T-helper 1 cell treated with Interleukin-12 subunit alpha and Interleukin-12 subunit beta and Interleukin-4 antibody, amounts not matched to agents 30 ng/mL and 1 ng/mL, for 36 hours (primary cell): ENCODE data around the gene LIPC. TPM values are rescaled to one million over a fixed set of nuclear protein-coding genes. Genes with fewer than 3 reads are reported as not detected.

Experiments
- intact Hi-C: fragments of 100-400 bp; cut with micrococcal nuclease; formaldehyde crosslinking; loops from one replicate; pipeline ENCODE4 v1.15.1; 2024
- total RNA-seq: library from RNA; stranded (reverse); gene quantifications from 2 replicates; pipeline ENCODE4 v1.2.3, GENCODE V29; 2022

LIPC gene
- total RNA-seq, 1 donor from 2014 or later: 4.4 TPM

DNA sequence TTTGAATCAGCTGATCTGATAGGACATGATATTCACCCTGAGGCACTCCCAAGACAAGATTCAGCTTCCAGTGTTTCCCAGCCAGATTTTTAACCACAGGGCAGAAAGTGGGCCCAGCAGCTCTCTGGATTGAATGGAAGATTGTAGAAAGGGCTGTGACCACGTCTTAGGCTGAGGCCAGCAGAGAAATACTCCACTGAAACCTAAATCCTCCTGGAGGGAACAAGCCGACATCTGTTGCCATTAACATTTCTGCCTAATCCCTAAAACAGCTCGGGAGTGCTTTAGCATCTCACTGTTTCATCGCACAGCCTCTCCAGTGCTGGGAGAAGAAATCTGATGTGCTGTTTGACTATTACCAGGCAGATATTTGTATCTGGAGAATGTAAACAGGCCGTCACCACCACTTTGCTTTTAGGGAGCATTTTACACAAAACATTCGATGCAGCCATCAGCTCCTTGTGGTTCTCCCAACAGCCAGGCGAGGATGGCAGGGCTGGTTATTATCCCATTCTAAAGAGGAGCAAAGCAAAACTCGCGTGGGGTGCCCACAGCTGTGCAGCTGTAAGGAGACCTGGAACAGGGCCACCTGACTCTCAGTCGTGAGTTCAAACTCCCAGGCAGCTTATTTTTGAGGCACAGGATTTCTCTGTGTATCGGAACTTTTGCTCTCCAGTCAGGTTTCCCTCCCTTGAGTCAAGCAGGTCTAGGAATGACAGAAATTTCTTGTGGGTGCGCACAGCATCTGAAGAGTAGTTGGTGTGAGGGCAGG, 117.4 kb downstream of the LIPC start:
- intact Hi-C loops: loop anchor here (5.0 kb wide), 2 partner anchors 77 to 92 kb away; no protein-coding TSS in a partner anchor

DNA sequence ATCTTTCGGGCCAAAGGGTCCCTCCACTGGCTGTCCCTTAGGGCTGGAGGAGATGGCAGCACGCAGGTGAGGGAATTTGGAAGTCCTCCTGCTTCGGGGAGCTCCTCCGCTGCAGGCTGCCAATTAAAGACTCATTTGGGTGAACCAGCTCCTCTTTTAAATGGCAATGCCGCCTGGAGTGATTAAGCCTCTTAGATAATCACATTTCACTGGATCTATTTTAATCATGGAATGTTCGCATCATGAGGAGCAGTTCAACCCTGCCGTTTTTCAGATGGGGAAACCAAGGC, 117.9 kb downstream of the LIPC start:
- intact Hi-C loops: loop anchor here (5.0 kb wide), 2 partner anchors 77 to 92 kb away; no protein-coding TSS in a partner anchor

DNA sequence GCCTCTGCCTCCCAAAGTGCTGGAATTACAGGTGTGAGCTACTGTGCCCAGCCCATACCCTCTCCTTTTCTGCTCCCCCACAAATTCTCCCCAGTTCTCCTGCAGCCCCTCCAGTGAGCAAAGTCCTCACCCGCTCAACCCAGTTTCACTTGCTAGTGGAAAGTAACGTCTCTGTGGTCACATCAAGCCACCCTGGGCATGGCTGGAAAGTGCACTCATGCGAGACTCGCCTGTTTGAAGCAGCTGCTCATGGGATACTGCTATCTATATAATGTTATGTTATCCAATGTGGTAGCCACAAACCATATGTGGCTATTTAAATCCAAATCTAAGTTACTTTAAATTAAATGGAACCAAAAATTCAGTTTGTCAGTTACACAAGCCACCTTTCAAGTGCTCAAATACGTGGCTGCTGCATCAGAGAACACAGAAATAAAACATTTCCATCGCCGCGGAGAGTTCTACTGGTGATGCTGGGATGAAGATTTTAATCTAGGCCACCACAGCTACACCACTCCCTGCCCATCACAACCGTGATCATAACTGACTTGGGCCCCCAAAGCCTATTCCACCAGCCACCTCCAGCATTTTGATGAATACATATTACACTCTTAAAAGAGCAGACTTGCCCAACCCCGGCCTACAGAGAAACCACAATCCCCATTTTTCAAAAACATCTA, 119.4 kb downstream of the LIPC start:
- intact Hi-C loops: no loop called here

DNA sequence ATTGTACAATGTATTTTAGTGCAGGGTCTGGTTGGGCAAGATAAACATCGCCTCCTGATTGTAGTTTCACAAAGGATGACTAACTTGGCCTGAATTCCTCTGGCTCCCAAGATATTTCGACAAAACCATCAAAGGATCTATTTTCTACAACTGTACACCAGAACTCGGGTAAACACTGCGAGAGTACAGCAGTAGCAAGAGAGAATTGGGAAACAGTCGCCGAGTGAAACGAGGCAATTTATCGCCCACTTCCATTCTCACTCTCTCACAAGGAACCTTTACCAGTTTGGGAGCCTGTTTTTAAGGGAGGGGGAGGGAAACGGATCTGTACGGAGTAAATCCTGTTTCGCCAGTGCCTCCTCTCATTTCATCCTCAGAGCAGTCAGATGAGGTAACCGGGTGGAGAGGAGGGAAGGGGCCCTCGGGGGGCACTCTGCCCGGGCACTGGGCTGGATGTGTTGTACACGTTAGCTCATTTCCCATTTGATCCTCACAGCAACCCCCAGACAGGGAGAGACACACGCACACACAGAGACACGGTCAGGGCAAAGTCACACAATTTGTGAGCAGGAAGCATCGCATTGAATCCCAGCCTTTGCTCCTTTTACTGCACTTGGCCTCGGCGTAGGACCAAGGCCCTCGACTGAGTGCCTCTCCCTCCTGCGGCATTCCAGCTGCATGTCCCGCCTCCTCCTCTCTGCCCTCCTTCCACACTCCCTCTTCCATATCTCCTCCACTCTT, 120.1 kb downstream of the LIPC start:
- intact Hi-C loops: no loop called here

DNA sequence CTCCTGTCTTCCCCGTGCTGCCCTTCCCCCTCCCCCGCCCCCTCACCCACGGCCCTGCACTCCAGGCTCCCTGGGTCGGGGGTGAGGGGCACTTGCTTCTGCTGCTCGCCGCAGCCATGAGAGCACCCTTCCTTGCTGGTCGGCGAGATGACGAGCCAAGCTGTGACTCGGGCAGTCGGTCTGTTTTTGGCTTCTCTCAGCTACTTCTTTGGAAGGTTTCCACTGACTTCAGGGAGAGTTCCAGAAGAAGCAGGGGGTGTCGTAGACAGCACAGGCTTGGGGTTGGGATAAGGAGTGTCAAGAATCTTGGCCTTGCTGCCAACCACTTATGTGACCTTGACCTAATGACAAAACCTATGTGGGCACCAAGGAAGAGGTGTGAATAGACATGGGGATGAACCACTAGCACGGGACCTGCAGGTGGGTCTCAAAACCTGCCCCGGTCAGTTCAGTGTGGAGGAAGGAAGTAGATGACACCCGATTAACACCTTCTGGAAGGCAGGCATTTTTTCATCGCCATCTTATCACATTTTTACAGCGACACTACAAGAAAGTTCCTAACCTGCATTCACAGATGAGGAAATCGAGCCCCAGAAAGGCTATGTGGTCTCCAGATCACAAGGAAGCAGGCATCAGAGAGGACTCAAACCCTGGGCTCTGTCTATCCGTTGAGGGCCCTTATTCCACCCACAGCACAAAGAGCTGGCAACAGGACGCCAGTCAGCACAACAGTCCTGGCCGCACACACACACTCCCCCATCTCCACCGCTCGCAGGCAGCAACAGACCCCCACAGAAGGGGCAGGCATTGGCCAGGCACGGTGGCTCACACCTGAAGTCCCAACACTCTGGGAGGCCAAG, 120.9 kb downstream of the LIPC start:
- intact Hi-C loops: no loop called here

DNA sequence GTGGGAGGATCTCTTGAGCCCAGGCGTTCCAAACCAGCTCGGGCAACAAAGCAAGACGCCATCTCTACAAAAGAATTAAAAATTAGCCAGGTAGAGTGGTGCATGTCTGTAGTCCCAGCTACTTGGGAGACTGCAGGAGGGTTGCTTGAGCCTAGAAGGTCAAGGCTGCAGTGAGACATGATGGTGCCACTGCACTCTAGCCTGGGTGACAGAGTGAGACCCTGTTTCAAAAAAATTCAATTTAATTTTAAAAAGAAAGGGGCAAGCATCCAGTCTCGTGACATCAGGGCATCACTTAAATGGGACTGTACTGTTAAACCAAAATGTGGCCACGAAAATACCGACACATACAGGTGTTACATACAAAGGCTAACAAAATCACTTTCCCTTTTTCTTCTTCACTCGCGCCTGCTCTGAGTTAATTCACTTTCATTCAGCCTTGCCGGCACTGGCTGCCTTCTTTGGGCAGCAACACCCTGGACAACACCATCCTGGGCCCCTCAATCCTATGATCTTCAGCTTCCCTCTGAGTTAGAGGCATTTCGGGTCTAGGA, 121.7 kb downstream of the LIPC start:
- intact Hi-C loops: no loop called here

DNA sequence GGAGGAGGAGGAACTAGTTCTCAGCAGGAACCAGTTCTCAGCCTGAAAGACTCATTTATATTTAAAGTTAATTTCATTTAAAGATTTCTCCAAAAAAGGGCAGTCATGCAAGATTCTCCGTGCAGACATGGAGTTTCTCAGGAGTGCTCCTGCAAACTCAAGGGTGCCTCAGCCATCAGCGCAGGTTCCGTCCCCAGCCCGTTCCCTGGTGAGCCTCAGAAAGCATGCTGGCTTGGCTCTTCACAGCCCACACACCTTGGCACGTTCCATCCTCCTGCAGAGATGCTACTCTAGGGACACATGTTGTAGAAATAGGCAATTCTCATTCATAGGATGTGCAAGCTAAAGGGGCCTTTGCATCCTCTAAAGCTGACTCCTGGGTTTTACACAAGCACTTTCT, 123.0 kb downstream of the LIPC start:
- intact Hi-C loops: no loop called here

DNA sequence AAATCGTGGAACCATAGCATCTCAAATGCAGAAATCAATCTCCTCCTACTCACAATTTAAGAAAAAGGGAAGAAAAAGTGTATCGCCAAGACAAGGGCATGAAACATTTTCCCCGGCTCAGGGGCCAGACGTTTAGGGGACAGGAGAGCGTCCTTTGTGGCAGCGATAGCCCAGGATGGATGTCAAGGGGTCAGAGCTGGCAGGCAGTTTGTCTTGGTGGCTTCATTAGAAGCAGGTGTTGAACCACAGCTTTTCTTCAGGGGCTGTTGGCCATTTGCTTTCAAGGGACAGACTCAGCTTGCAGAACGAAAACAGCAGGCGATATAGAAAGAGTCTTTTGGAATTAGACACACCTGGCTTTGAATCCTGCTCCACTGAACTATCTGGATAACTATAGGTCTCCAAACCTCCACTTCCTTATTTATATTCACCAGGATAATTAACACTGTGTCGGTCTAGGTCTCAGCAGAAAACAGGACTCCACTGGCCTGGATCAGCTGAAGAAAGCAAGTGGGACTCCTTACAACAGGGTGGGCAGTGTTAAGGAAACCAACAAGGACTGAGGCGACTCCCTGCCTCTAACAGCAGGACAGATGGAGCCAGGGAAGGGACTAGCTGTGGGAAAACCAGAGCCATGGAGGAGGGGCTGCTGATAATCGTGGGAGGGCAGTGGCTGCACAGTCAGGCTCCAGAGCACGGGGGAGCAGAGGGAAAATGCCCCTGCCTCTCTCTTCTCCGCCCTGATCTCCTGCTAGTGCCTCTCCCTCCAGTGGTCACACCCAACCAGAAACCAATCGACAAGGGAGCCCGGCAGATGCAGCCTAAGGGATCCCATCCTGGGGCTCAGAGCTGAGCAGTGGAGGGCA, 123.6 kb downstream of the LIPC start:
- intact Hi-C loops: no loop called here

DNA sequence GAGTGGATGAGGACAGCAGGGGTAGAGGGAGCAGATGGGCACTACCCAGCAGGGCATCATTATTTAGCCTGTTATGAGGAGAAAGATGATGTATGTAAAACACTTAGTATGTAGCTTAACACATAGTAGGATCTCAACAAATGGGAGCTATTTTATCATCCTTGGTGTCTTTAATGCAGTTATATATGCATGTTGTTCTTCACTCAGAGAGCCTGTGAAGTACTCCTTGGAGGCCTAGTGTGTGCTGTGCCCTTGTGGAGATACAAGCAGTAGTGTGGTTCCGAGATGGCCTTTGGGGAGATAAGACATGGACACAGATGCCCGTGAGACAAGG, 124.2 kb downstream of the LIPC start:
- intact Hi-C loops: no loop called here

DNA sequence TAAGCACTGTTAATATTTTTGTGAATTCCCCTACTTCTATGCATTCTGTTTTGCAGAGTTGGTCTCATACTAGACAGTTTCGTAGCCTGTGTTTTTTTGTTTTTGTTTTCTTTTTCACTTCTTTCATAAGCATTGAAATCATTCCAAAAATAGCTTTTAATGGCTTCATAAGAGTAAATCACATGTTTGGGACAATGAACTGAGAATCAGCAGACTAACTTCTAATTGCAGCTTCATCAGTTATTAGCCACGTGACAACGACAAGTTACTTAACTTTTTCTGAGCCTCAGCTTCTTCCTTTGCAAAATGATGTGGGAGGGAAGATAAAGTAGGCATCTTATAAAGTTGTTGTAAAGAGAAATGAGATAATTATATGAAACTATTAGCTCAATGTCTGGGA, 124.8 kb downstream of the LIPC start:
- intact Hi-C loops: no loop called here

DNA sequence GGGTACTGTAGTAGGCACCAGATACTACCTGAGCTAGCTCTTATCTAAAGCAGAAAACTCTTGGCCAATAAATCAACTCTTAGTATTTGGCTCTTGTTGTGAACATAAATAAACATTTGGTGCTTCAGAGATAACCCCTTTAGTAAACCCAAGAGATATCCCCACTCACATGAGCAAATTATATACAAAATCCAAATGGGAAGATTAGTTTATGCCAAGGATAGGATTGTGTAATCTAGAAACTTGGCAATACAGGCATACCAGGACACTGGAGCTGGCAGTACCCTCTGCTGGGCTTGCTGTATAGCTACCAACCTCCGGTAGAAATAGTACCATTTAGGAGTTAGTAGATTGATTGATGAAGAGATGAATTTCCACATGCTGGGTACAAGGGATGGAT, 127.0 kb downstream of the LIPC start:
- intact Hi-C loops: no loop called here

DNA sequence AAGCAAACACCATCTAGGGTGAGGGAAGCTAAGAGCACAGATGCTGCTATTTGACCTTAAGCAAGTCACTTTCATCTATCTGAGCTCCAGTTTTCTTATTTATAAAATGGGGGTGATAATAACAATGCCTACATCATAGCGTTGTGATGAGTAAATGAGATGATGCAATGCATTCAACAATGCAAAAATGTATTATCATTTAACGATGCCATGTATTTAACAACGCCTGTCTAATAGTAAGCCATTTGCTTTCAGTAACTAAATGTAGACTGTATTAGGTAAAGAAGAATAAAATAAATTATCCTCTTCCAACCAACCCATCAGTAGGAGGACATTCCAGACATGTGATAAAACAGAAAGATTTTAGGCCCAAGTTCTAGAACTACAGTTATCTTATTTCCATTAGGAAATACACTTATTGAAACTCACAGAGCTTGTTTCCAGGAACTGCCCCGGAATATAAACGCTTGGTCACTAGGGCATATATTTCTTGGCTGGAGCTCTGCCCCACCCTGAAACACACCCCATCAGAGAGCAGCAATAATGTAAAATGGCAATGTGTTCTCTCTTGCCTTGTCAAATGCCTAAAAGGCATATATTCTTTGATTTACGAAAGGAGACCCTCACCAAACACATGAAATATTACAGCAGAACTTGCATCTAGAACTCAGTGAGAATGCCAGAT, 128.3 kb downstream of the LIPC start:
- intact Hi-C loops: no loop called here

DNA sequence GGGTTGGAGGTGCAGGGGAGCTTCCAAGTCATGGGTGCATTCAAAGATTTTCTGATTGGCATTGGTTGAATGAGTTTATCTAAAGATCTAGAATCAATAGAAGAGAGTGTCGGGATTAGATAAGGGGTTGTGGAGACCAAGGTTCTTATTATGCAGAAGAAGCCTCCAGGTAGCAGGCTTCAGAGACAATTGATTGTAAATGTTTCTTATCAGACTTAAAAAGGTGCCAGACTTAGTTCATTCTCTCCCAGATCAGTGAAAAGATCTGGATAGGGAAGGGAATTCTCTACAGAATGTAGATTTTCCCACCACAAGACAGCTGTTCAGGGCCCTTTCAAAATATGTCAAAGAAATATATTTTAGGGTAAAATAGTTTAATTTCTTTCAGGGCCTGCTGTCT, 129.5 kb downstream of the LIPC start:
- intact Hi-C loops: no loop called here

DNA sequence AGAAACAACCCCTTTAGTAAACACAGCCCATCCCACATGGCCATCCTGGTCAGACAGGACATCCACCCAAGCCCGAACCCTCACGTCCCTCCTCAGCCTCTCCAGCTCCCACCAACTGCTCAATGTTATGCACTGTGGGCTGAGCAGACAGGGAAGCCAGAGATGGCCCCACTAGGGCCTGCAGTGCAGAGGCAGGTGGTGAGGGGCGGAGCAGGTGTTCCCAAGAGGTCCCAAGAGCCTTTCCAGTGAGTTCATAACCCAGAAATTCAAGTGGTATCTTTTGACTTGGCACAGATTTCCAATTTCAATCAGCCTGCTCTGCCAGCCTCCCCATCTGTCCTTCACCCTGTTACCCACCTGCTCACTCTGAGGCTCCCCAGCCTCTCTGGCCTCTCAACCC, 130.3 kb downstream of the LIPC start:
- intact Hi-C loops: no loop called here

DNA sequence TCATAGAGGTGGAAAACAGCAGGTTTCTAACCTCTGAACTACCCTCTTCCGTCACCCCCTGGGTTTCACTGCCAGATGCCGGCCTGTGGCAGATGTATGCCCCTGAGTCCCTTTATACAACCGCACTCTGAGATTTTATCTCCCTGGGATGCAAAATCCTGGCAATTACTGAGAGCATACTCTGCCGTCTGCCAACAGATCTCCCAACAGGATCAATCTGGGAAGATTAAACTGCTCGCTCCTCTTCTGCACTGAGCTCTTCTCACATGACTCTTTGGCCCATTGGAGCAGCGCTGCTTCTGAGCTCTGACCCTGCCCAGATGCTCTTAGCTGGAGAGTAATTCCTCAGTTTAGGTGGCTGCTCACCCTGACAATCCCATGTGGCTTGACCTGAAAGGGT, 133.2 kb downstream of the LIPC start:
- intact Hi-C loops: no loop called here

DNA sequence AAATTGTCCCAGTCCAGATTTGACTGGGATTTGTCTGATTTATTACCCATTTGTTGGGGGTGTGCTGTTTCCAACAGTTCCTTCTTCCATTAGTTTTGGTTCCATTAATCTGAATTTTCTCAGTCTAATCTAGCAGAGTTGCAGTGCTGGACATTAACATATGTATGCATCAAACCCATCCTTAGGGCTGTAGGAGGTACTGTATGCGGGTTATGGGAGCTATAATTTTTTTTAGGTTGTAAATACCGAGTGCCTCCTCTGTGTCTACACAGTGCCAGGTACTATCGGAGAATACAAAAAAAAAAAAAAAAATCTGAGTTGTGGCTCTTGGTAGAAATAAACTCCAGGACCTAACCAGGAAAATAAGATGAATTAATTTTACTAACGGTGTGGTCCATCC, 133.8 kb downstream of the LIPC start:
- intact Hi-C loops: no loop called here

DNA sequence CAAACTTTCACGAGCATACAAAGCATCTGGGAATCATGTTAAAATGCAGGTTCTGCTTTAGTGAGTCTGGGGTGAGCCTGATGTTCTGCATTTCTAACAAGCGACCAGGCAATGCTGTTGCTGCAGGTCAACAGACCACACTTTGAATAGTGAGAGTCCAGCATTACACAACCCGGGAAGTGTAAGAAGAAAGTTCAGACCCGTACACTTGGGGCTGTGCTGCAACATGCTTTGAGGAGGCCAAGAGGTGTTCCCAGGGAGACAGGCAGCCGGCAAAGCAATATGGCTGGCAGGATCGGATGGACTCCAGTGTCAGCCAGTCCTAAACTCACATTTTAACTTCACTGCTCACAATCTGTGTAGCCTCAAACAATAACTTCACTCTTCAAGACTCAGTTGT, 134.2 kb downstream of the LIPC start:
- intact Hi-C loops: no loop called here

DNA sequence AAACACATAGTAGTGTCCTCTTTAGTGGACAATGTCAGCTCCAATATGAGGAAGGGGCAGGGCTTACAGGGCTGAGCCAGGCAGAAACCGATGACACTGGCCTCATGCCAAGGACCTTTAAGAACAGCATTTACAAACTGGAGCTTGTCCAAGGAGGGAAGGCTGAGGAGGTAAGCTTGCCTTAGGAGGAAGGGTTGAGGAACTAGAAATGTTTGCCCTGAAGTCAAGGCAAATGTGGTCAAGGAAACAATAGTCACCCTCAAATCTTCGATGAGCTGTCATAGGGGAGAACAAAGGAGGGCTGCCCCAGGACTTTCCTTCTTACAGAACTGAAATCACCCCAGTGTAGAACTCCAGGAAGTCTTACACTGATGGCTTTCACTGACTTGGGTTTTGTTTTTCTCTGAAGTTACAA, 136.4 kb downstream of the LIPC start:
- intact Hi-C loops: no loop called here

DNA sequence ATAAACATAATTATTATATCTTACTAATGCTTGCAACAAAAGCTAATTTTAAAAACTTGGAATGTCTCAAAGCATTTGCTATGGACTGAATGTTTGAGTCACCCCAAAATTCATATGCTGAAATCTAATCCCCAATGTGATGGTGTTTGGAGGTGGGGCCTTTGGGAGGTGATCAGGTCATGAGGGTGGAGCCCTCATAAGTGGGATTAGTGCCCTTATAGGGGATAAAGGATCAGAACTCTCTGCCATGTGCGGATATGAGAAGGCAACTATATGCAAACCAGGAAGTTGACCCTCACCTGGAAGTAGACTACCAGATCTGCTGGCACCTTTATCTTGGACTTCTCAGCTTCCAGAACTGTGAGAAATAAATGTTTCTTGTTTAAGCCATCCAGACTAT, 137.7 kb downstream of the LIPC start:
- intact Hi-C loops: no loop called here

DNA sequence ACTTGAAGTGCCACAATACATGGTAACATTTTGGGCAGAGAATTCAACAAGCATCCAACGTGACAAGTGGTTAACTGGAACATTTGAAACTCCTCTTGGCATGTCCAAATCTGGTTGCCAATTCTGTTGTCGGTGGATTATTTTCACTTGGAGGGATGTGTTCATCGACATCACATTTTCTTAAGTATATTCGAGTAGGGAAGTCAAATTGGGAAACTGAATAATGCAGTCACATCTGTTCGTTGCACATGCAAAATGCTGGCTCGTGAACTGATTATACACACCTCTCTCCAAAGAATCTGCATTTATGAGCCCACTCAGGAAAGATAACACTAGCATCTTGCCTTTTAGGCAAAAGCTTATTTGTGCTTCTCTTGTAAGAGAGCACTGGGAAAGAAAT, 139.7 kb downstream of the LIPC start:
- intact Hi-C loops: no loop called here
